HL-60 (cell line): ENCODE measurements around the gene RAP1GAP2.

Experiments used
- GABPA ChIP-seq: IDR thresholded peaks from 2 replicates; pipeline ENCODE4 v1.6.1; 2012; ENCODE audit warnings: low read depth
- POLR2AphosphoS5 ChIP-seq: IDR thresholded peaks from 2 replicates; pipeline ENCODE4 v1.6.1; 2012; ENCODE audit warnings: low read depth
- SPI1 ChIP-seq: IDR thresholded peaks from 2 replicates; pipeline ENCODE4 v1.6.1; 2012; ENCODE audit warnings: low read depth, mild to moderate bottlenecking, borderline replicate concordance
- TF ChIP-seq, protein P1 (sequence below): IDR thresholded peaks from one replicate; pipeline ENCODE4 v1.5.1; 2011; ENCODE audit warnings: low read length, control low read depth, inconsistent platforms; ENCODE audit not compliant: insufficient read depth
- TF ChIP-seq, protein P2 (sequence below): IDR thresholded peaks from 2 replicates; pipeline ENCODE4 v1.6.1; 2012; ENCODE audit warnings: low read depth; ENCODE audit not compliant: insufficient replicate concordance

GRCh38 chr17:2804912-2805311 lies 8.7 kb downstream of the RAP1GAP2 start:
- TF ChIP-seq, protein P1, sequence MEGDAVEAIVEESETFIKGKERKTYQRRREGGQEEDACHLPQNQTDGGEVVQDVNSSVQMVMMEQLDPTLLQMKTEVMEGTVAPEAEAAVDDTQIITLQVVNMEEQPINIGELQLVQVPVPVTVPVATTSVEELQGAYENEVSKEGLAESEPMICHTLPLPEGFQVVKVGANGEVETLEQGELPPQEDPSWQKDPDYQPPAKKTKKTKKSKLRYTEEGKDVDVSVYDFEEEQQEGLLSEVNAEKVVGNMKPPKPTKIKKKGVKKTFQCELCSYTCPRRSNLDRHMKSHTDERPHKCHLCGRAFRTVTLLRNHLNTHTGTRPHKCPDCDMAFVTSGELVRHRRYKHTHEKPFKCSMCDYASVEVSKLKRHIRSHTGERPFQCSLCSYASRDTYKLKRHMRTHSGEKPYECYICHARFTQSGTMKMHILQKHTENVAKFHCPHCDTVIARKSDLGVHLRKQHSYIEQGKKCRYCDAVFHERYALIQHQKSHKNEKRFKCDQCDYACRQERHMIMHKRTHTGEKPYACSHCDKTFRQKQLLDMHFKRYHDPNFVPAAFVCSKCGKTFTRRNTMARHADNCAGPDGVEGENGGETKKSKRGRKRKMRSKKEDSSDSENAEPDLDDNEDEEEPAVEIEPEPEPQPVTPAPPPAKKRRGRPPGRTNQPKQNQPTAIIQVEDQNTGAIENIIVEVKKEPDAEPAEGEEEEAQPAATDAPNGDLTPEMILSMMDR, result no peak
- TF ChIP-seq GABPA (no peak), POLR2AphosphoS5 (no peak), SPI1 (no peak)
- TF ChIP-seq, protein P2, sequence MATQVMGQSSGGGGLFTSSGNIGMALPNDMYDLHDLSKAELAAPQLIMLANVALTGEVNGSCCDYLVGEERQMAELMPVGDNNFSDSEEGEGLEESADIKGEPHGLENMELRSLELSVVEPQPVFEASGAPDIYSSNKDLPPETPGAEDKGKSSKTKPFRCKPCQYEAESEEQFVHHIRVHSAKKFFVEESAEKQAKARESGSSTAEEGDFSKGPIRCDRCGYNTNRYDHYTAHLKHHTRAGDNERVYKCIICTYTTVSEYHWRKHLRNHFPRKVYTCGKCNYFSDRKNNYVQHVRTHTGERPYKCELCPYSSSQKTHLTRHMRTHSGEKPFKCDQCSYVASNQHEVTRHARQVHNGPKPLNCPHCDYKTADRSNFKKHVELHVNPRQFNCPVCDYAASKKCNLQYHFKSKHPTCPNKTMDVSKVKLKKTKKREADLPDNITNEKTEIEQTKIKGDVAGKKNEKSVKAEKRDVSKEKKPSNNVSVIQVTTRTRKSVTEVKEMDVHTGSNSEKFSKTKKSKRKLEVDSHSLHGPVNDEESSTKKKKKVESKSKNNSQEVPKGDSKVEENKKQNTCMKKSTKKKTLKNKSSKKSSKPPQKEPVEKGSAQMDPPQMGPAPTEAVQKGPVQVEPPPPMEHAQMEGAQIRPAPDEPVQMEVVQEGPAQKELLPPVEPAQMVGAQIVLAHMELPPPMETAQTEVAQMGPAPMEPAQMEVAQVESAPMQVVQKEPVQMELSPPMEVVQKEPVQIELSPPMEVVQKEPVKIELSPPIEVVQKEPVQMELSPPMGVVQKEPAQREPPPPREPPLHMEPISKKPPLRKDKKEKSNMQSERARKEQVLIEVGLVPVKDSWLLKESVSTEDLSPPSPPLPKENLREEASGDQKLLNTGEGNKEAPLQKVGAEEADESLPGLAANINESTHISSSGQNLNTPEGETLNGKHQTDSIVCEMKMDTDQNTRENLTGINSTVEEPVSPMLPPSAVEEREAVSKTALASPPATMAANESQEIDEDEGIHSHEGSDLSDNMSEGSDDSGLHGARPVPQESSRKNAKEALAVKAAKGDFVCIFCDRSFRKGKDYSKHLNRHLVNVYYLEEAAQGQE, result no peak
